PC-3 (cell line): ENCODE measurements around the gene GATAD2B. TPM values are rescaled to one million over a fixed set of nuclear protein-coding genes. Genes with fewer than 3 reads are reported as not detected.

Experiments used
- ATAC-seq: fragments of 200-7000 bp; cut with Tn5 transposase; 2 replicates; pipeline ENCODE4 v1.9.1; 2020; ENCODE audit warnings: mild to moderate bottlenecking, moderate library complexity
- BruUV-seq: library from RNA; stranded (reverse); fragments of 400-500 nt; replicated peaks from 2 replicates; lab custom pipeline; 2021; lab: Mats Ljungman, UMichigan
- CTCF ChIA-PET: fragments of 300-600 bp; sonication (Branson Sonifier 250); formaldehyde crosslinking; loops from one replicate; lab custom pipeline; 2022; ENCODE audit warnings: antibody characterized with exemption; lab: Charles Lee
- POLR2A ChIA-PET: fragments of 300-600 bp; sonication (Branson Sonifier 250); formaldehyde crosslinking; loops from one replicate; lab custom pipeline; 2022; ENCODE audit warnings: antibody characterized with exemption; ENCODE audit not compliant: unreplicated experiment; lab: Charles Lee
- DNase-seq: peaks from one replicate; pipeline ENCODE4 v3.0.0-alpha.2; 2015
- H2AFZ ChIP-seq: fragments of 300-600 bp; sonication (generic); 2 replicates; pipeline ENCODE4 v1.6.0; 2016; ENCODE audit warnings: antibody characterized with exemption, low read length
- H3F3A ChIP-seq: fragments of 300-600 bp; sonication (generic); one replicate; pipeline ENCODE4 v1.6.0; 2017; ENCODE audit warnings: antibody characterized with exemption, low read length, control low read depth, mild to moderate bottlenecking; ENCODE audit not compliant: unreplicated experiment
- H3K27ac ChIP-seq: fragments of 300-600 bp; sonication (generic); 2 replicates; pipeline ENCODE4 v1.5.1; 2016; ENCODE audit warnings: mild to moderate bottlenecking, low read length
- H3K27me3 ChIP-seq: fragments of 300-600 bp; sonication (generic); 2 replicates; pipeline ENCODE4 v1.6.1; 2016; ENCODE audit warnings: low read length, mixed read lengths
- H3K36me3 ChIP-seq: fragments of 300-600 bp; sonication (generic); 2 replicates; pipeline ENCODE4 v1.6.1; 2016; ENCODE audit warnings: low read depth, mixed run types, low read length, mixed read lengths
- H3K4me1 ChIP-seq: fragments of 300-600 bp; sonication (generic); 2 replicates; pipeline ENCODE4 v1.5.1; 2016; ENCODE audit warnings: low read length; ENCODE audit not compliant: insufficient read depth
- H3K4me2 ChIP-seq: fragments of 300-600 bp; sonication (generic); 2 replicates; pipeline ENCODE4 v1.6.0; 2016; ENCODE audit warnings: low read length
- H3K4me3 ChIP-seq: fragments of 300-600 bp; sonication (generic); 2 replicates; pipeline ENCODE4 v1.5.1; 2016; ENCODE audit warnings: mild to moderate bottlenecking, low read length, mixed read lengths
- H3K79me2 ChIP-seq: fragments of 300-600 bp; sonication (generic); 2 replicates; pipeline ENCODE4 v1.6.1; 2017; ENCODE audit warnings: low read length, mixed read lengths
- H3K9ac ChIP-seq: fragments of 300-600 bp; sonication (generic); 2 replicates; pipeline ENCODE4 v1.6.0; 2016; ENCODE audit warnings: mild to moderate bottlenecking, low read length
- H3K9me2 ChIP-seq: fragments of 300-600 bp; sonication (generic); replicated peaks from 2 replicates; pipeline ENCODE4 v1.6.1; 2016; ENCODE audit warnings: mixed run types, low read length, mixed read lengths
- H3K9me3 ChIP-seq: fragments of 300-600 bp; sonication (generic); 2 replicates; pipeline ENCODE4 v1.6.1; 2016; ENCODE audit warnings: low read length, mixed read lengths
- H4K20me1 ChIP-seq: fragments of 300-600 bp; sonication (generic); 2 replicates; pipeline ENCODE4 v1.6.1; 2016; ENCODE audit warnings: low read length, mixed read lengths
- EZH2 ChIP-seq: fragments of 300-600 bp; sonication (generic); IDR thresholded peaks from one replicate; pipeline ENCODE4 v1.6.1; 2017; ENCODE audit warnings: antibody characterized with exemption, mild to moderate bottlenecking, low read length; ENCODE audit not compliant: unreplicated experiment
- EZH2phosphoT487 ChIP-seq: fragments of 300-600 bp; sonication (generic); IDR thresholded peaks from 2 replicates; pipeline ENCODE4 v1.6.1; 2018; ENCODE audit warnings: mild to moderate bottlenecking, antibody characterized with exemption, low read length, borderline replicate concordance
- intact Hi-C: fragments of 100-400 bp; cut with micrococcal nuclease; formaldehyde crosslinking; loops from 2 replicates; pipeline ENCODE4 v1.9.0; 2023
- total RNA-seq: library from RNA; depleted of rRNA; stranded (reverse); fragments of >200 nt; gene quantifications from 2 replicates; pipeline ENCODE4 v1.2.3, GENCODE V29; 2014
- TF ChIP-seq, protein P1 (sequence below): fragments of 300-600 bp; sonication (generic); conservative IDR thresholded peaks from 2 replicates; pipeline ENCODE4 v1.5.1; 2017; ENCODE audit warnings: antibody characterized with exemption, low read depth, mild to moderate bottlenecking, low read length

GATAD2B gene
- total RNA-seq, 1 experiment from 2014 or later, result 7.2 TPM

DNA sequence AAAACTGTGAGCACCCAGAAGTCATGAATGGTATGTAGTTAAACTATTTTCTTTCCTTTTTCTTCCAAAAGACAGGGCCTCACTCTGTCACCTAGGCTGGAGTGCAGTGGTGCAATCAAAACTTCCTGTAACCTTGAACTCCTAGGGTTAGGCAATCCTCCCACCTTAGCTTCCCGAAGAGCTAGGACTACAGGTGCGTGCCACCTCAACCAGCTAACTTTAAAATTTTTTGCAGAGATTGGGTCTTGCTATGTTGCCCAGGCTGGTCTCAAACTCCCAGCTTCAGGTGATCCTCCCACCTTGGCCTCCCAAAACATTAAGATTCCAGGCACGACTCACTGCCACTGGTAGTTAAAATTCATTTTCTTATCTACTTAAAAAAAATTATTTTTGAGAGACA lies 62.5 kb downstream of the GATAD2B start:
- Histone ChIP-seq H3K4me2 (no peak overlapping the region), H3K9me2 (no peaks in the 10 kb centered on the region), H3K9ac (no peak overlapping the region), H3K79me2 (peaks cover 24% of the 10 kb centered on the region), H3K36me3 (no peaks in the 10 kb centered on the region), H4K20me1 (no peaks in the 10 kb centered on the region), H2AFZ (no peak overlapping the region), H3K4me3 (no peak overlapping the region), H3K27ac (no peak overlapping the region), H3F3A (no peaks in the 10 kb centered on the region), H3K4me1 (no peaks in the 10 kb centered on the region), H3K9me3 (no peaks in the 10 kb centered on the region), H3K27me3 (no peaks in the 10 kb centered on the region)
- intact Hi-C loops, result no loop called here
- no TSS peak for BruUV-seq
- ATAC-seq, result no peak
- no peak for DNase-seq
- TF ChIP-seq, protein P1, sequence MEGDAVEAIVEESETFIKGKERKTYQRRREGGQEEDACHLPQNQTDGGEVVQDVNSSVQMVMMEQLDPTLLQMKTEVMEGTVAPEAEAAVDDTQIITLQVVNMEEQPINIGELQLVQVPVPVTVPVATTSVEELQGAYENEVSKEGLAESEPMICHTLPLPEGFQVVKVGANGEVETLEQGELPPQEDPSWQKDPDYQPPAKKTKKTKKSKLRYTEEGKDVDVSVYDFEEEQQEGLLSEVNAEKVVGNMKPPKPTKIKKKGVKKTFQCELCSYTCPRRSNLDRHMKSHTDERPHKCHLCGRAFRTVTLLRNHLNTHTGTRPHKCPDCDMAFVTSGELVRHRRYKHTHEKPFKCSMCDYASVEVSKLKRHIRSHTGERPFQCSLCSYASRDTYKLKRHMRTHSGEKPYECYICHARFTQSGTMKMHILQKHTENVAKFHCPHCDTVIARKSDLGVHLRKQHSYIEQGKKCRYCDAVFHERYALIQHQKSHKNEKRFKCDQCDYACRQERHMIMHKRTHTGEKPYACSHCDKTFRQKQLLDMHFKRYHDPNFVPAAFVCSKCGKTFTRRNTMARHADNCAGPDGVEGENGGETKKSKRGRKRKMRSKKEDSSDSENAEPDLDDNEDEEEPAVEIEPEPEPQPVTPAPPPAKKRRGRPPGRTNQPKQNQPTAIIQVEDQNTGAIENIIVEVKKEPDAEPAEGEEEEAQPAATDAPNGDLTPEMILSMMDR, result no peak
- TF ChIP-seq EZH2phosphoT487 (no peak), EZH2 (no peak)
- ChIA-PET POLR2A (no interaction called here), CTCF (no interaction called here)

DNA sequence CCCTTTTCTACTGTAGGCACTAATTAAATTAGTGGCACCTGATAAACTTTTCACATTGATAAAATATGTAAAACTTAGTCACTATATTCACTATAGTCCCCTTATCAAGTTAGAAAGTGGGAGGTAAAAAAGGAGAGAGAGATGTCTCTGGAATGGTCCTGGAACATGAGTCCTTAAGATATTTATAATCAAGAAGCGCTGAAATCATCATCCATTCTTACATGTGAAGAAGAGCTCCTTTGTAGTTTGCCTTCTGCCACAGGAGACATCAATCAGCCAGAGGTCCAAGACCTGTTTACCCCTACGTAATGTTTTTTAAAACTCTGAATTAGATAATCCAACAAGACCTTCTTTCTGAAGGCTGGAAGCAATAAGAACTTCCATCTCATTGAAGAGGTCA lies 65.3 kb downstream of the GATAD2B start:
- Histone ChIP-seq H3K9me2 (no peaks in the 10 kb centered on the region), H3K4me1 (no peaks in the 10 kb centered on the region), H3K27ac (no peak overlapping the region), H3K27me3 (no peaks in the 10 kb centered on the region), H3F3A (no peaks in the 10 kb centered on the region), H3K9ac (no peak overlapping the region), H3K79me2 (peaks cover 4% of the 10 kb centered on the region; the same call in 1 of the 2 replicates), H2AFZ (no peak overlapping the region), H3K36me3 (no peaks in the 10 kb centered on the region; the same call in 1 of the 2 replicates), H3K4me2 (no peak overlapping the region), H3K4me3 (no peak overlapping the region), H3K9me3 (no peaks in the 10 kb centered on the region), H4K20me1 (no peaks in the 10 kb centered on the region)
- TF ChIP-seq, protein P1, result no peak
- TF ChIP-seq EZH2 (no peak), EZH2phosphoT487 (no peak)
- ATAC-seq (no peak), DNase-seq (no peak)
- no TSS peak for BruUV-seq
- intact Hi-C loops, result no loop called here
- POLR2A ChIA-PET, result no interaction called here
- CTCF ChIA-PET, result no interaction called here

DNA sequence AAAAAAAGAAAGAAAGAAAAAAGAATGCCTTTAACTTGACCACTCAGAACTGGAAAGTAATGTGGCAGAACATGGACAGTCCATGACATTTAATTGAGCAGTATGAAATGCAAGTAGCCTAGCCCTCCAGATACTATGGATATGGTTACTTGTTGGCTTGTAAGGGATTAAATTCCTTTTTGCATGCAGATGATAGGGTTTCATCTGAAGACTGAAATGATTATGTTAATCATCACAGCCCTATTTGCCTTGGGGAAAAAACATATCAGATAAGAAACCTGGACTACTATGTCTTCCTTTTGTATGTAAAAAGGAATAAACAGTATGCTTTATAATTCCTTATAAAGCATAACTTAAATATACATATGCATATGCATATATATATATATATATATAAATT lies 66.0 kb downstream of the GATAD2B start:
- H3K27me3 ChIP-seq, result no peaks in the 10 kb centered on the region
- no peaks in the 10 kb centered on the region for H3K9me3 ChIP-seq
- no peaks in the 10 kb centered on the region for H3F3A ChIP-seq
- no peak for ATAC-seq
- no peak overlapping the region for H3K9ac ChIP-seq
- no peak overlapping the region for H2AFZ ChIP-seq
- no peak overlapping the region for H3K4me2 ChIP-seq
- no peak overlapping the region for H3K4me3 ChIP-seq
- H4K20me1 ChIP-seq, result no peaks in the 10 kb centered on the region
- no peaks in the 10 kb centered on the region; the same call in 1 of the 2 replicates for H3K36me3 ChIP-seq
- no peak overlapping the region for H3K27ac ChIP-seq
- no TSS peak for BruUV-seq
- no peak for DNase-seq
- H3K79me2 ChIP-seq, result no peaks in the 10 kb centered on the region; the same call in 1 of the 2 replicates
- POLR2A ChIA-PET, result no interaction called here
- intact Hi-C loops, result no loop called here
- H3K4me1 ChIP-seq, result no peaks in the 10 kb centered on the region
- TF ChIP-seq, protein P1, result no peak
- TF ChIP-seq EZH2phosphoT487 (no peak), EZH2 (no peak)
- no peaks in the 10 kb centered on the region for H3K9me2 ChIP-seq
- CTCF ChIA-PET, result no interaction called here
